Adrenal gland (tissue), 12 donors: ENCODE measurements around the gene TRIAP1. TPM values are rescaled to one million over a fixed set of nuclear protein-coding genes. Genes with fewer than 3 reads are reported as not detected.
"Not testable (repeated sequence)": the region's sequence is repeated elsewhere in the genome, so short reads cannot be mapped to it uniquely, and the experiment has no call there.

Experiments used
- DNase-seq, 7 donors: peaks; one replicate each; pipeline ENCODE4 v3.0.0-alpha.2; 2019 to 2020
- H3K27ac ChIP-seq, 5 donors: fragments of 200-600 bp; sonication (generic) in 4 of 5; 1 replicate in 3 of 5; 2 replicates in 2 of 5; pipeline versions ENCODE4 v1.5.1 to v1.8.0; 2016 to 2020; ENCODE audit warnings: mild to moderate bottlenecking in 1 of 5
- H3K27me3 ChIP-seq: fragments of 200-600 bp; 2 replicates; pipeline ENCODE4 v1.8.0; 2021
- H3K36me3 ChIP-seq, 2 donors: fragments of 200-600 bp; replicated peaks in 1 of 2; 1 replicate in 1 of 2; 2 replicates in 1 of 2; pipeline versions ENCODE4 v1.5.1 to v1.8.0; 2018 to 2022
- H3K4me1 ChIP-seq, 2 donors: fragments of 200-600 bp; replicated peaks in 1 of 2; 1 replicate in 1 of 2; 2 replicates in 1 of 2; pipeline versions ENCODE4 v1.5.1 to v1.8.0; 2018 to 2021
- H3K4me3 ChIP-seq, 4 donors: fragments of 200-600 bp; sonication (generic) in 3 of 4; one replicate each; pipeline ENCODE4 v1.5.1; 2016 to 2018
- H3K9me3 ChIP-seq, 3 donors: fragments of 200-600 bp; sonication (generic) in 1 of 3; replicated peaks in 1 of 3; 1 replicate in 2 of 3; 2 replicates in 1 of 3; pipeline versions ENCODE4 v1.5.1 to v1.8.0; 2016 to 2021
- POLR2A ChIP-seq, 2 donors: fragments of 450-650 bp; IDR thresholded peaks; one replicate each; pipeline ENCODE4 v1.6.1; 2017; ENCODE audit warnings: antibody characterized with exemption in 2 of 2, mild to moderate bottlenecking in 2 of 2, moderate library complexity in 1 of 2
- WGBS, 4 donors: extraction: QIAGEN DNeasy Blood & Tissue Kit in 2 of 4; methylation state at CpG; one replicate each; pipeline versions ENCODE4 v1.1.5 to v1.1.7; 2013 to 2017; 5-methylcytosine and 5-hydroxymethylcytosine counted together
- intact Hi-C, 2 donors: fragments of 100-400 bp; cut with DNase I; formaldehyde crosslinking; loops; one replicate each; pipeline versions ENCODE4 v1.14.1 to v1.15.0; 2022 to 2023
- polyA plus RNA-seq, 3 donors: library from polyadenylated mRNA; stranded (reverse); fragments of 200-250 nt in 2 of 3; fragments of 350-450 nt in 1 of 3; fragmentation: Illumina TruSeq in 1 of 3; extraction: RNeasy Lipid Tissue Mini Kit (QIAGEN cat#74804) in 1 of 3; gene quantifications; one replicate each; pipeline ENCODE4 v1.2.3, GENCODE V29; 2013 to 2014
- total RNA-seq, 9 donors: library from RNA; depleted of rRNA in 4 of 9; stranded (reverse); fragments of >200 nt in 4 of 9; fragments of 120-200 nt in 1 of 9; fragmentation: NEBNext Ultra II Directional in 1 of 9; extraction: Animal tissue kit (Norgen Biotek cat#: 25700) in 1 of 9; gene quantifications; one replicate each; pipeline versions ENCODE4 v1.1.0 to v1.2.4, GENCODE V29; 2013 to 2023
- TF ChIP-seq, protein P1 (sequence below), 6 experiments: fragments of 450-650 bp in 4 of 6; fragments of 200-600 bp in 2 of 6; sonication (generic) in 1 of 6; IDR thresholded peaks; 1 replicate in 5 of 6; 2 replicates in 1 of 6; pipeline versions ENCODE4 v1.5.1 to v1.8.0; 2016 to 2021; ENCODE audit warnings: antibody characterized with exemption in 6 of 6, mild to moderate bottlenecking in 2 of 6, moderate library complexity in 1 of 6
- donor health status: healthy with polysubstance abuse.
- donor health status: Bipolar disorder and iron deficiency.
- donor health status: DM: yes; HTN: yes; CAD: no.
- donor health status: DM: no; HTN: no; CAD: no.
- donor health status: DM: no; HTN: no; CAD: no.
- donor health status: DM: yes; HTN: yes; CAD: no.

The TRIAP1 gene
- total and polyA plus RNA-seq, 12 donors = 8.2 to 53.5 (median 19.9) TPM

DNA sequence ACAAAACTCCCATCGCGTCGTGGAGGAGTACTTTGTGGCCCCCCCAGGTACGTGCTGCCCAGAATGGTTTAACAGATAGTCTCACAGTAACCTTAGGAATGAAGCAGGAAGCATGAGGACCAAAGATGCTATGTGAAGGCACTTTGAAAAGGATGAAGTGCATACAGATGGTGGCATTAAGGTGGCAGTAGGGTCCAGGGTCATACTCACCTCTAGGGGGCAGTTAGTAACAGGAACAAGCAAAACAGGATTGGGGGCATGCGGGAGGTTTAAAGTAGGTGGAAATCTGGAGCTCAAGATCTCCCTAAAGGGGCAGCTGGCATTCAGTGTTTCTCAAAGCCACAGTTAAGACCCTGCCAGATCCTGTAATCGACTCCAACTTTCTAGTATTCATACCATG is 10.9 kb upstream of the TRIAP1 start:
- H3K9me3 ChIP-seq = no peaks in the 10 kb centered on the region
- no peak for TF ChIP-seq POLR2A (IDR thresholded peaks at IDR 0.05)
- TF ChIP-seq, protein P1, sequence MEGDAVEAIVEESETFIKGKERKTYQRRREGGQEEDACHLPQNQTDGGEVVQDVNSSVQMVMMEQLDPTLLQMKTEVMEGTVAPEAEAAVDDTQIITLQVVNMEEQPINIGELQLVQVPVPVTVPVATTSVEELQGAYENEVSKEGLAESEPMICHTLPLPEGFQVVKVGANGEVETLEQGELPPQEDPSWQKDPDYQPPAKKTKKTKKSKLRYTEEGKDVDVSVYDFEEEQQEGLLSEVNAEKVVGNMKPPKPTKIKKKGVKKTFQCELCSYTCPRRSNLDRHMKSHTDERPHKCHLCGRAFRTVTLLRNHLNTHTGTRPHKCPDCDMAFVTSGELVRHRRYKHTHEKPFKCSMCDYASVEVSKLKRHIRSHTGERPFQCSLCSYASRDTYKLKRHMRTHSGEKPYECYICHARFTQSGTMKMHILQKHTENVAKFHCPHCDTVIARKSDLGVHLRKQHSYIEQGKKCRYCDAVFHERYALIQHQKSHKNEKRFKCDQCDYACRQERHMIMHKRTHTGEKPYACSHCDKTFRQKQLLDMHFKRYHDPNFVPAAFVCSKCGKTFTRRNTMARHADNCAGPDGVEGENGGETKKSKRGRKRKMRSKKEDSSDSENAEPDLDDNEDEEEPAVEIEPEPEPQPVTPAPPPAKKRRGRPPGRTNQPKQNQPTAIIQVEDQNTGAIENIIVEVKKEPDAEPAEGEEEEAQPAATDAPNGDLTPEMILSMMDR (IDR thresholded peaks at IDR 0.05) = peak in 1 of 6 experiments; percentile 9
- no peak overlapping the region for H3K4me3 ChIP-seq
- peaks cover 0 to 60% of the 10 kb centered on the region in 2 donors for H3K36me3 ChIP-seq
- WGBS, 4 donors = 78 to 81% (median 81%) methylated on average over 6 of the region's 6 CpGs
- intact Hi-C loops = no loop called here
- no peaks in the 10 kb centered on the region for H3K27me3 ChIP-seq
- no peak for DNase-seq
- H3K4me1 ChIP-seq = no peaks in the 10 kb centered on the region
- no peak overlapping the region for H3K27ac ChIP-seq

DNA sequence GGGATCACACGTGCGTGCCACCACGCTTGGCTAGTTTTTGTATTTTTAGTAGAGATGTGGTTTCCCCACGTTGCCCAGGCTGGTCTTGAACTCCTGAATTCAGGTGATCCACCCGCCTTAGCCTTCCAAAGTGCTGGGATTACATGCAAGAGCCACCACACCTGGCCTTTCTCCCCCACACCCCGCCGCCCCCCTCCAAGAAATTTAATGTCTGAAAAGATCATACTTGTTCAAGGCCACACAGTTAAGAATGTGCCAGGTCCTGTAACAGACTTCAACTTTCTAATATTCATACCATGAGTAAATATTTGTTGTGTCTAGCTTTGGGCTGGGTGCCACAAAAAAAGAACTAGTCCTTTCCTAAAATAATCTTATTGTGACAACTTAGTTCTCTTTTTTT is 9.1 kb upstream of the TRIAP1 start:
- DNase-seq = peak in 1 of 7 donors; percentile 16
- H3K36me3 ChIP-seq = peaks cover 0 to 46% of the 10 kb centered on the region in 2 donors
- H3K9me3 ChIP-seq = no peaks in the 10 kb centered on the region
- H3K27ac ChIP-seq = no peak overlapping the region
- H3K4me3 ChIP-seq = no peak overlapping the region
- TF ChIP-seq, protein P1 (IDR thresholded peaks at IDR 0.05) = no peak
- no peak for TF ChIP-seq POLR2A (IDR thresholded peaks at IDR 0.05)
- H3K4me1 ChIP-seq = no peaks in the 10 kb centered on the region
- no peaks in the 10 kb centered on the region for H3K27me3 ChIP-seq
- 81 to 92% (median 87%) methylated on average over 7 of the region's 7 CpGs for WGBS, 4 donors
- intact Hi-C loops = no loop called here

DNA sequence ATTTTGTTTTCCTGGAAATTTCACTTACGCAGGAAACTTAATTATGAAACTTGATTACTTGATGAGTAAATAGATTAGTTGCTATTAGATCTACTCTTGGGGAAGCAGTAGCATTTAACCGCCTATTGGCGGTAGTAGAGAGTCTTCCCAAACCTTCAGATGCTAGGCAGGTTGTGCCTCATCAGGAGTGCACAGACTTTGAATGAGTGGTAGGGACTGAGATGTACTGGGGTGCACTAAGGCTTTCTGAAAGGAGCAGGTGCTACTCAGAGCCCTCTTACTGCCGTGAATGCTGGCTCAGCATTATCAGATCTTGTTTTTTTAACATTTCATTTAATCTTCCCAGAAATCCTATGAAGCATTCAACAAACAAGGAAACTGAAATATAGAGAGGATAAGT is 7.8 kb upstream of the TRIAP1 start:
- WGBS, 4 donors = 55 to 71% (median 68%) methylated on average over 4 of the region's 4 CpGs
- intact Hi-C loops = no loop called here
- no peak overlapping the region for H3K27ac ChIP-seq
- no peak for TF ChIP-seq POLR2A (IDR thresholded peaks at IDR 0.05)
- TF ChIP-seq, protein P1 (IDR thresholded peaks at IDR 0.05) = peak; percentile 15 to 57 (median 46)
- no peak overlapping the region for H3K4me3 ChIP-seq
- no peaks in the 10 kb centered on the region for H3K27me3 ChIP-seq
- no peaks in the 10 kb centered on the region for H3K4me1 ChIP-seq
- no peak for DNase-seq
- no peaks in the 10 kb centered on the region for H3K9me3 ChIP-seq
- peaks cover 0 to 44% of the 10 kb centered on the region in 2 donors for H3K36me3 ChIP-seq

- no peak overlapping the region for H3K4me3 ChIP-seq
- H3K36me3 ChIP-seq = peaks cover 0 to 37% of the 10 kb centered on the region in 2 donors
- H3K4me1 ChIP-seq = no peaks in the 10 kb centered on the region
- no peak for DNase-seq
- H3K9me3 ChIP-seq = no peaks in the 10 kb centered on the region
- 93 to 100% (median 95%) methylated on average over 3 of the region's 3 CpGs for WGBS, 4 donors
- H3K27me3 ChIP-seq = no peaks in the 10 kb centered on the region
- H3K27ac ChIP-seq = no peak overlapping the region
- intact Hi-C loops = no loop called here
- TF ChIP-seq, protein P1 (IDR thresholded peaks at IDR 0.05) = no peak
- TF ChIP-seq POLR2A (IDR thresholded peaks at IDR 0.05) = no peak
These were observed 7.0 kb upstream of the TRIAP1 start for GRCh38 chr12:120453060-120453750.

DNA sequence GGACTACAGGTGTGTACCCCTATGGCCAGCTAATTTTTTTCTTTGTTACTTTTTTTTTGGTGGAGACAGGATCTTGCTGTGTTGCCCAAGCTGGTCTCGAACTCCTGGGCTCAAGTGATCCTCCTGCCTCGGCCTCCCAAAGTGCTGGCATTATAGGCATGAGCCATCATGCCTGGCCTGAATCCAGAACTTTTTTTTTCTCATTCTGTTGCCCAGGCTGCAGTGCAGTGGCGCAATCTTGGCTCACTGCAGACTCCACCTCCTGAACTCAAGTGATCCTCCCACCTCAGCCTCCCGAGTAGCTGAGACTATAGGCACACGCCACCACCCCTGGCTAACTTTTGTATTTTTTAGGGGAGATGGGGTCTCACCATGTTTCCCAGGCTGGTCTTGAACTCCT is 6.3 kb upstream of the TRIAP1 start:
- peaks cover 0 to 30% of the 10 kb centered on the region in 2 donors for H3K36me3 ChIP-seq
- 85 to 94% (median 87%) methylated on average over 5 of the region's 5 CpGs for WGBS, 4 donors

More for the DNA sequence above, 6.3 kb upstream of the TRIAP1 start:
- intact Hi-C loops, H3K9me3 ChIP-seq, H3K4me3 ChIP-seq, H3K27ac ChIP-seq, H3K27me3 ChIP-seq, H3K4me1 ChIP-seq: not testable (repeated sequence)
- peak in 1 of 7 donors; percentile 33 for DNase-seq
